Measurements from ENCODE around the gene DCD.
"Not testable (repeated sequence)": the region's sequence is repeated elsewhere in the genome, so short reads cannot be mapped to it uniquely, and the experiment has no call there.

The DCD gene

GRCh38 chr12:54648265-54648664 is at the start of gene DCD:
Gene DCD, minus strand, starts transcription at chr12:54648365. Its CDS starts 62 bp downstream, at chr12:54648303.
- DNase-seq = no peak

- DNase-seq = no peak
These were observed 49.7 kb upstream of the DCD start for GRCh38 chr12:54697851-54698250.

GRCh38 chr12:54692353-54692752 is 44.2 kb upstream of the DCD start:
- no peak for DNase-seq

GRCh38 chr12:54689984-54690383 is 41.8 kb upstream of the DCD start:
- no peak for DNase-seq

GRCh38 chr12:54689034-54689372 is 40.8 kb upstream of the DCD start:
- no peak for DNase-seq

- DNase-seq = no peak
These were observed 40.3 kb upstream of the DCD start for GRCh38 chr12:54688309-54689033.

- no peak for DNase-seq
These were observed 36.8 kb upstream of the DCD start for GRCh38 chr12:54684636-54685630.

GRCh38 chr12:54683398-54683797 is 35.2 kb upstream of the DCD start:
- DNase-seq = no peak

- no peak for DNase-seq
These were observed 34.5 kb upstream of the DCD start for GRCh38 chr12:54682674-54683073.

GRCh38 chr12:54680374-54680773 is 32.2 kb upstream of the DCD start:
- peak; percentile 23 for DNase-seq

GRCh38 chr12:54678131-54678530 is 30.0 kb upstream of the DCD start:
- DNase-seq = no peak

- no peak for DNase-seq
These were observed 19.8 kb upstream of the DCD start for GRCh38 chr12:54667945-54668344.

GRCh38 chr12:54666008-54666407 is 17.8 kb upstream of the DCD start:
- no peak for DNase-seq

- DNase-seq = not testable (repeated sequence)
These were observed 17.0 kb upstream of the DCD start for GRCh38 chr12:54665022-54665635.

GRCh38 chr12:54663603-54664002 is 15.4 kb upstream of the DCD start:
- DNase-seq = no peak

GRCh38 chr12:54662026-54662425 is 13.9 kb upstream of the DCD start:
- no peak for DNase-seq

GRCh38 chr12:54661048-54661447 is 12.9 kb upstream of the DCD start:
- no peak for DNase-seq

- no peak for DNase-seq
These were observed 12.3 kb upstream of the DCD start for GRCh38 chr12:54660320-54660962.

GRCh38 chr12:54658306-54659264 is 10.4 kb upstream of the DCD start:
- peak; percentile 27 for DNase-seq

- DNase-seq = no peak
These were observed 9.0 kb upstream of the DCD start for GRCh38 chr12:54657105-54657607.

- no peak for DNase-seq
These were observed 6.8 kb upstream of the DCD start for GRCh38 chr12:54654926-54655325.

GRCh38 chr12:54653025-54653424 is 4.9 kb upstream of the DCD start:
- DNase-seq = no peak

Data from activated T-cell treated with anti-CD3 and anti-CD28 coated beads, Interleukin-2, amount 50 U/mL, for 1 hour (primary cell).